SK-N-MC (cell line): ENCODE data around the gene PHC2.

Source experiments
- EZH2 ChIP-seq: fragments of 200-600 bp; sonication (generic); IDR thresholded peaks from one replicate; pipeline ENCODE4 v1.6.1; 2017; ENCODE audit warnings: antibody characterized with exemption
- FOXP2 ChIP-seq: optimal IDR thresholded peaks from 2 replicates; pipeline ENCODE3; 2011; ENCODE audit warnings: mild to moderate bottlenecking, moderate library complexity; ENCODE audit not compliant: insufficient read depth; ENCODE audit errors: extremely low read length, control extremely low read depth
- POLR2AphosphoS5 ChIP-seq: IDR thresholded peaks from 2 replicates; pipeline ENCODE4 v1.6.1; 2012; ENCODE audit warnings: mild to moderate bottlenecking, low read depth, low read length, borderline replicate concordance

- TF ChIP-seq EZH2: no peak
- TF ChIP-seq POLR2AphosphoS5: no peak
- no peak for TF ChIP-seq FOXP2
These were observed 56.4 kb downstream of the PHC2 start for GRCh38 chr1:33374336-33375105.
